ENCODE data around the gene PKIB.

PKIB gene

DNA sequence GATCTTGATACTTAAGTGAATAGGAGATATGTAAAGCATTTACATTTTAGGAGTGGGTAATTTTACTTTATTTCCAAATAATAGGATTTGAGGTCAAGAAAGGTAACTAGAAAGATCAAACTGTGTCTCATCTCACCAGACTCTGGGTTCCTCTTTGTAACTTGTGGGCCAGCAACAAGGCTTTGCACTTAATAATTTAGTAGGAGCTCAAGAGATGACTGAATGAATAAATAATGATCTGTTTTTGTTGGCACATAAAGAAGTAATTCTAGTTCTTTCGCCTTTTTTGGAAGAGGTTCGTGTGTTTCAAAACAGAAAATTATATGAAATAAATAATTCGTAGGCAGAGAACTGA is 101.9 kb downstream of the PKIB start:
- TF ChIP-seq, protein P1, sequence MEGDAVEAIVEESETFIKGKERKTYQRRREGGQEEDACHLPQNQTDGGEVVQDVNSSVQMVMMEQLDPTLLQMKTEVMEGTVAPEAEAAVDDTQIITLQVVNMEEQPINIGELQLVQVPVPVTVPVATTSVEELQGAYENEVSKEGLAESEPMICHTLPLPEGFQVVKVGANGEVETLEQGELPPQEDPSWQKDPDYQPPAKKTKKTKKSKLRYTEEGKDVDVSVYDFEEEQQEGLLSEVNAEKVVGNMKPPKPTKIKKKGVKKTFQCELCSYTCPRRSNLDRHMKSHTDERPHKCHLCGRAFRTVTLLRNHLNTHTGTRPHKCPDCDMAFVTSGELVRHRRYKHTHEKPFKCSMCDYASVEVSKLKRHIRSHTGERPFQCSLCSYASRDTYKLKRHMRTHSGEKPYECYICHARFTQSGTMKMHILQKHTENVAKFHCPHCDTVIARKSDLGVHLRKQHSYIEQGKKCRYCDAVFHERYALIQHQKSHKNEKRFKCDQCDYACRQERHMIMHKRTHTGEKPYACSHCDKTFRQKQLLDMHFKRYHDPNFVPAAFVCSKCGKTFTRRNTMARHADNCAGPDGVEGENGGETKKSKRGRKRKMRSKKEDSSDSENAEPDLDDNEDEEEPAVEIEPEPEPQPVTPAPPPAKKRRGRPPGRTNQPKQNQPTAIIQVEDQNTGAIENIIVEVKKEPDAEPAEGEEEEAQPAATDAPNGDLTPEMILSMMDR (IDR thresholded peaks at IDR 0.05), result no peak

DNA sequence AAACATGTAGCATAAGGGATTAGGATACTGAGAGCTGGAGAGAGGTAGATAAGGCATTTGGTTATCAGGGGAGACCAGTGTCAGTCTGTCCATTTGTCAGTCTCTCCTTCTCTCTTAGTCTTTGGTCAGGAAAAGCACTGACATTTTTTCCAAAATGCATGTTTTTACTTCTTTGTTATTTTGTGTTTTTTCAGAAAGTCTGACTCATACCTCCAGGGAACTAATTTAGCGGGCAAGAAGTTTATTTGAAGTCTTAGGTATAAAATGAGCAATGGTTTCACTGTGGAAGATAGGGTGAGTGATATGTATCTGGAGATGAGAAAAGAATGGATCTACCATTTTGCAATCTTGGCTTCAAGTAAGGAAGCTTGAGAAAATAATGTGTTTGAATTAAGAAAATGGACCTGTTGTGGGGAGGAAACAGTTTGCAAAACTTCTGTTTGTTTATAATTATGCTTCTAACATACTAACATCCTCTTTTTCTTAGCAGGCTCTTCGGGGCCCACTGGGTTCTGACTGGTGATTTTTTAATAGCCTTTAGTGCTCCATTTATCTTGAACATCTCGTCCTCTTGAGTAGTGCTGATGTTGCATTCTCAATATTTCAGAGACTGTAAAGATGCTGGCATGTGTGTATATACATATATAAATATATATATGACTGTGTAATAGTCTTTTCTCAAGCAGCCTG is 102.4 kb downstream of the PKIB start:
- TF ChIP-seq, protein P1 (IDR thresholded peaks at IDR 0.05), result no peak

DNA sequence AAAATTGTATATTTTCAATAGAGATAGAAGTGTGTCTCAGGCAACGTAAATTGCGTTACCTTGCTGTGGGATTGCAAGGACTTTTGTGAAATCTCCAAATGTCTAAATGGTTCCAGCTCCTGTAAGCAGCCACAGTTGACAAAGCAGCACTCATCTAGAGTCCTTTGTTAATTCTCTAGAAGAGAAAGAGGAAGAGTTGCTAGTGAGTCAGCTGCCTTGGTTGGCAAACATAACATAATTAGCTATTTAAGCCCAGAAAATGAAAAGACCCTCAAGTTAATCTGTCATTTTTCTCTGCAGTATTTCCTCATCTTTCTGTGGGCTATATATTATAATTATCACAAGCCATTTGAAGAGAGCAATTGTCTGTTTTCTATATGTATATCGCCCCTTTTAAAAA is 102.9 kb downstream of the PKIB start:
- TF ChIP-seq, protein P1 (IDR thresholded peaks at IDR 0.05), result no peak

DNA sequence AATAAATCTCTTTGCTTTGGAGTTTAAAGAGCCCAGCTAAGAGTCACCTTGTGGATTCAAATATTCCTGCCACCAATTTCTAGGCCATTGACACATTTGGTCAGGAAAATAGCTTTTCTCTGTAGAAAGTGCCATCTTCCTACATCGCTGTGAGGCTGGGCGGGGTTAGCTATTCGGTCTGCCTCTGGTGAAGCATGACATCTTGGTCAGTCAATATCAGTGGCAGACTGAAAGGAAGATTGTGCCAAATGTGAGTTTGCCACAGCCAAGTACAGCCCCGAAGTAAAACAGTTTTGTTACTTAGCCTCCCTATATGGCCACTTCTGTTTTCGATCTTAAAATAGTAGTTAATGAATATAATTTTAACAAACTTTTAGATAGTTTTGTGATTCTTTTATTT is 103.9 kb downstream of the PKIB start:
- TF ChIP-seq, protein P1 (IDR thresholded peaks at IDR 0.05), result no peak

DNA sequence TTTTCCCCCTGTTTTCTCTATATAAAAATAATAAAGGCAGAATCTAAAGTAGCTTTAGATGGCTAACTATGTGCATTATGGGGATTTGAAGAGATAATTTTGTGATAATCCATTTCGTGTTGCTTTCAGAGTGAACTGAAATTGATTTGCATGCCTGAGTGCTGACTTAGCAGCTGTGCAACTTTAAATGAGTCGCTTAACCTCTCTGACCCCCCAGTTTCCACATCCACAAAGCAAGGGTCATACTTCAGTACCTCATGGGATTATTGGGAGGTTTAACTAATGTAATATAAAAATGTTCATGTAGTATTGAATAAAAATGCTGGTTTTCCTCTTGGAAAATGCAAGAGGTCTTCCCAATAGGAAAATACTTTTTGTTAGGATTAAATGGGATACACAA is 105.5 kb downstream of the PKIB start:
- TF ChIP-seq, protein P1 (IDR thresholded peaks at IDR 0.05), result no peak

DNA sequence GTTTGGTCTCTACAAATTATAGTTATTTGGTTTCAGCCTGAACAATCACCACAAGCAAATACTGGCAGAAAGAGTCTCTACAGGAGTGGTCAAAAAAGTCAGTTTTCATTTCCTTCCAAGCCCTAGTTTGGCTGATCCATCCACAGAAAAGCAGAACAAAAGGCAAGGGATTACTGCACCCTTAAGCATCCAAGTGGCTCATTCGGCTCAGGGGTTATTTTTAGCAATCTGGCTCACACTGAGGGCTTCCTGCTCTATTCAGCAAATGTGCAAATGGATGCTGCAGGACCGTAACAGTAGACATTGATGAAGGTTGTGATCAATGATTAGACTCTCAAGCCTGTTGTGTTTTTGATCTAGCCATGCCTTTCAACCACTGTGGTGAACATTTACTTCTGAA is 107.1 kb downstream of the PKIB start:
- TF ChIP-seq, protein P1 (IDR thresholded peaks at IDR 0.05), result no peak

DNA sequence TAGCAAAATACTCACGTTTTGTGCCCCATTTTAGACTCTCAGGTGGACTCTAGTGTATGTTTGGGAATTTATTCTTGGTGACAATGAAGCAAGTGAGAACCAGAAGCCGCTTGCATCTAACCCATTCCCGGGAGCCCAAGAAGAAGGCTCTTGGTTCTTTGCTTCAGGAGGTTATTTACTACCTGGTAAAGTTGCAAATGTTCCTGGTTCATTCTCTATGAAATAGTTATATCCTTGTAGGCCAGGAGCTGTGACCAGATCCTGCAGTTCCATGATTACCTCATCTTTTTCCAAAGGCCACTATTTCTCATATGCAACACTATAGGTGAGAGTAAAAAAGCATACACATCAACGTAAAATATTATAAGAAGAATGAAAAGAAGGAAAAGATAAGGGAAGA is 108.4 kb downstream of the PKIB start:
- TF ChIP-seq, protein P1 (IDR thresholded peaks at IDR 0.05), result no peak

DNA sequence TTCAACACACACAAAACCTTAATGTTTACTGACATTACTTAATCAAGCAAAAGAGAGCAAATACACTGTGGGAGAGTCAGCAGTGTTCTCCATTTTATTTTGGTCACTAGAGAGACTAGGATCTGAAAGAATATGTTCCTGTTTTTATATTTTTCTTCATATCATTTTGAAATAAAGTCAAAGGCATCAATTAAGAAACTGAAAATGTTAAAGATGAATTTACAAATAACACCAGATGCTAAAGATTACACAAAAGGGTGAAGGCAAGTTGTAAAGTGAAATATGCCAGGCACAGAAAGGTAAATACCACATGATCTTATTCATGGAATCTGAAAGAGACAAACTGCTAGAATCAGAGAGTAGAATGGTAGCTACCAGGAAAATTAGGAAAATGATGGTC is 109.0 kb downstream of the PKIB start:
- TF ChIP-seq, protein P1 (IDR thresholded peaks at IDR 0.05), result no peak

Data from LNCAP (cell line).